HEK293 (cell line): Measurements from ENCODE around the gene PRPF6.

Experiments
- GLI4 ChIP-seq: fragments of 450-650 bp; formaldehyde crosslinking; IDR thresholded peaks from 2 replicates; pipeline ENCODE4 v1.5.1; 2016; ENCODE audit warnings: missing biosample characterization, missing genetic modification characterization
- HOXC10 ChIP-seq: sonication (generic); formaldehyde crosslinking; IDR thresholded peaks from 2 replicates; pipeline ENCODE4 v1.8.1; 2023; ENCODE audit warnings: mild to moderate bottlenecking, missing genetic modification reagents
- KLF1 ChIP-seq: fragments of 450-650 bp; formaldehyde crosslinking; IDR thresholded peaks from 2 replicates; pipeline ENCODE4 v1.5.1; 2016; ENCODE audit warnings: missing biosample characterization, missing genetic modification characterization
- MEIS1 ChIP-seq: sonication (generic); formaldehyde crosslinking; IDR thresholded peaks from 2 replicates; pipeline ENCODE4 v1.8.1; 2022; ENCODE audit warnings: missing genetic modification reagents, mild to moderate bottlenecking, borderline replicate concordance
- TSHZ1 ChIP-seq: fragments of 450-650 bp; formaldehyde crosslinking; IDR thresholded peaks from 2 replicates; pipeline ENCODE4 v1.5.1; 2016; ENCODE audit warnings: missing biosample characterization, missing genetic modification characterization, borderline replicate concordance
- ZBTB6 ChIP-seq: fragments of 450-650 bp; formaldehyde crosslinking; IDR thresholded peaks from 2 replicates; pipeline ENCODE4 v1.5.1; 2017; ENCODE audit warnings: missing biosample characterization, missing genetic modification characterization
- ZBTB7A ChIP-seq: fragments of 450-650 bp; formaldehyde crosslinking; IDR thresholded peaks from 2 replicates; pipeline ENCODE4 v1.5.1; 2016; ENCODE audit warnings: low read depth, missing biosample characterization, missing genetic modification characterization
- ZEB2 ChIP-seq: fragments of 450-650 bp; formaldehyde crosslinking; IDR thresholded peaks from 2 replicates; pipeline ENCODE4 v1.5.1; 2016; ENCODE audit warnings: missing biosample characterization, missing genetic modification characterization
- ZFP69B ChIP-seq: fragments of 450-650 bp; formaldehyde crosslinking; IDR thresholded peaks from 2 replicates; pipeline ENCODE4 v1.5.1; 2016; ENCODE audit warnings: missing biosample characterization, missing genetic modification characterization
- ZNF140 ChIP-seq: fragments of 450-650 bp; formaldehyde crosslinking; IDR thresholded peaks from 2 replicates; pipeline ENCODE4 v1.5.1; 2016; ENCODE audit warnings: missing biosample characterization, missing genetic modification characterization
- ZNF24 ChIP-seq: fragments of 450-650 bp; formaldehyde crosslinking; IDR thresholded peaks from 2 replicates; pipeline ENCODE4 v1.5.1; 2016; ENCODE audit warnings: missing biosample characterization, missing genetic modification characterization
- ZNF274 ChIP-seq, 2 experiments: fragments of 200-500 bp in 1 of 2; fragments of 450-650 bp in 1 of 2; sonication (Bioruptor generic) in 1 of 2; formaldehyde crosslinking in 1 of 2; IDR thresholded peaks; 2 replicates each; pipeline versions ENCODE4 v1.5.1 to v1.6.1; 2014 to 2016; ENCODE audit warnings: borderline replicate concordance in 1 of 2, inconsistent platforms in 1 of 2, low read length in 1 of 2, missing biosample characterization in 1 of 2, missing genetic modification characterization in 1 of 2
- ZNF423 ChIP-seq: fragments of 450-650 bp; formaldehyde crosslinking; IDR thresholded peaks from 2 replicates; pipeline ENCODE4 v1.5.1; 2016; ENCODE audit warnings: missing biosample characterization, missing genetic modification characterization
- ZNF513 ChIP-seq: fragments of 450-650 bp; IDR thresholded peaks from 2 replicates; pipeline ENCODE4 v1.5.1; 2018; ENCODE audit warnings: missing biosample characterization, missing genetic modification characterization
- ZNF518A ChIP-seq: fragments of 450-650 bp; formaldehyde crosslinking; conservative IDR thresholded peaks from 2 replicates; pipeline ENCODE4 v1.5.1; 2016; ENCODE audit warnings: low read depth, missing biosample characterization, missing genetic modification characterization
- ZNF521 ChIP-seq: fragments of 450-650 bp; formaldehyde crosslinking; IDR thresholded peaks from 2 replicates; pipeline ENCODE4 v1.5.1; 2017; ENCODE audit warnings: missing biosample characterization, mild to moderate bottlenecking, missing genetic modification characterization
- ZNF558 ChIP-seq: fragments of 450-650 bp; formaldehyde crosslinking; IDR thresholded peaks from 2 replicates; pipeline ENCODE4 v1.5.1; 2016; ENCODE audit warnings: missing biosample characterization, missing genetic modification characterization
- ZNF621 ChIP-seq: fragments of 450-650 bp; formaldehyde crosslinking; IDR thresholded peaks from 2 replicates; pipeline ENCODE4 v1.5.1; 2017; ENCODE audit warnings: missing biosample characterization, missing genetic modification characterization
- ZNF664 ChIP-seq: fragments of 450-650 bp; formaldehyde crosslinking; IDR thresholded peaks from 2 replicates; pipeline ENCODE4 v1.5.1; 2016; ENCODE audit warnings: missing biosample characterization, missing genetic modification characterization
- ZNF837 ChIP-seq: fragments of 450-650 bp; formaldehyde crosslinking; IDR thresholded peaks from 2 replicates; pipeline ENCODE4 v1.5.1; 2016; ENCODE audit warnings: missing biosample characterization, missing genetic modification characterization
- ZNF843 ChIP-seq: fragments of 450-650 bp; formaldehyde crosslinking; IDR thresholded peaks from 2 replicates; pipeline ENCODE4 v1.5.1; 2016; ENCODE audit warnings: missing biosample characterization, missing genetic modification characterization
- ZSCAN16 ChIP-seq: fragments of 450-650 bp; formaldehyde crosslinking; IDR thresholded peaks from 2 replicates; pipeline ENCODE4 v1.5.1; 2016; ENCODE audit warnings: missing biosample characterization, missing genetic modification characterization
- ZXDB ChIP-seq: fragments of 450-650 bp; formaldehyde crosslinking; IDR thresholded peaks from 2 replicates; pipeline ENCODE4 v1.5.1; 2016; ENCODE audit warnings: missing biosample characterization, missing genetic modification characterization
- TF ChIP-seq, protein P1 (sequence below): fragments of 450-650 bp; formaldehyde crosslinking; IDR thresholded peaks from 2 replicates; pipeline ENCODE4 v1.5.1; 2016; ENCODE audit warnings: missing biosample characterization, missing genetic modification characterization
- TF ChIP-seq, protein P2 (sequence below): fragments of 450-650 bp; formaldehyde crosslinking; IDR thresholded peaks from 2 replicates; pipeline ENCODE4 v1.5.1; 2016; ENCODE audit warnings: missing biosample characterization, missing genetic modification characterization, borderline replicate concordance

PRPF6 gene

GRCh38 chr20:64079273-64080012, 98.5 kb downstream of the PRPF6 start, which contains the start of gene RGS19 (continued):
- peak; percentile 42; the same call in 1 of the 2 replicates for TF ChIP-seq ZBTB6 (tag by site-specific recombination)
- no peak for TF ChIP-seq ZNF518A (tag by site-specific recombination)
- TF ChIP-seq ZNF423 (tag by site-specific recombination): no peak
- TF ChIP-seq ZNF621 (tag by site-specific recombination): no peak
- TF ChIP-seq GLI4 (tag by site-specific recombination): no peak
- no peak for TF ChIP-seq ZNF837 (tag by site-specific recombination)
- no peak for TF ChIP-seq ZNF140 (tag by site-specific recombination)
- TF ChIP-seq ZNF843: peak; percentile 39; the same call in 1 of the 2 replicates
- TF ChIP-seq ZFP69B (tag by site-specific recombination): peak; percentile 89
- TF ChIP-seq TSHZ1 (tag by site-specific recombination): no peak
- TF ChIP-seq, protein P1, sequence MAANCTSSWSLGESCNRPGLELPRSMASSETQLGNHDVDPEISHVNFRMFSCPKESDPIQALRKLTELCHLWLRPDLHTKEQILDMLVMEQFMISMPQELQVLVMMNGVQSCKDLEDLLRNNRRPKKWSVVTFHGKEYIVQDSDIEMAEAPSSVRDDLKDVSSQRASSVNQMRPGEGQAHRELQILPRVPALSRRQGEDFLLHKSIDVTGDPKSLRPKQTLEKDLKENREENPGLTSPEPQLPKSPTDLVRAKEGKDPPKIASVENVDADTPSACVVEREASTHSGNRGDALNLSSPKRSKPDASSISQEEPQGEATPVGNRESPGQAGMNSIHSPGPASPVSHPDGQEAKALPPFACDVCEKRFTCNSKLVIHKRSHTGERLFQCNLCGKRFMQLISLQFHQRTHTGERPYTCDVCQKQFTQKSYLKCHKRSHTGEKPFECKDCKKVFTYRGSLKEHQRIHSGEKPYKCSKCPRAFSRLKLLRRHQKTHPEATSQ (tag by site-specific recombination): 0 out of 2 replicates have a peak, but pooled peaks have one; percentile 47
- no peak for TF ChIP-seq ZNF24
- peak; percentile 52; the same call in 1 of the 2 replicates for TF ChIP-seq ZEB2
- TF ChIP-seq, protein P2, sequence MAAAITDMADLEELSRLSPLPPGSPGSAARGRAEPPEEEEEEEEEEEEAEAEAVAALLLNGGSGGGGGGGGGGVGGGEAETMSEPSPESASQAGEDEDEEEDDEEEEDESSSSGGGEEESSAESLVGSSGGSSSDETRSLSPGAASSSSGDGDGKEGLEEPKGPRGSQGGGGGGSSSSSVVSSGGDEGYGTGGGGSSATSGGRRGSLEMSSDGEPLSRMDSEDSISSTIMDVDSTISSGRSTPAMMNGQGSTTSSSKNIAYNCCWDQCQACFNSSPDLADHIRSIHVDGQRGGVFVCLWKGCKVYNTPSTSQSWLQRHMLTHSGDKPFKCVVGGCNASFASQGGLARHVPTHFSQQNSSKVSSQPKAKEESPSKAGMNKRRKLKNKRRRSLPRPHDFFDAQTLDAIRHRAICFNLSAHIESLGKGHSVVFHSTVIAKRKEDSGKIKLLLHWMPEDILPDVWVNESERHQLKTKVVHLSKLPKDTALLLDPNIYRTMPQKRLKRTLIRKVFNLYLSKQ (tag by site-specific recombination): no peak
- TF ChIP-seq HOXC10 (CRISPR knock-in tag): no peak
- TF ChIP-seq ZXDB (tag by site-specific recombination): no peak
- no peak for TF ChIP-seq ZNF664 (tag by site-specific recombination)
- TF ChIP-seq ZNF274 (IDR thresholded peaks at IDR 0.05; ENCODE audit: low read length): no peak
- no peak for TF ChIP-seq ZNF274 (tag by site-specific recombination; IDR thresholded peaks at IDR 0.05; ENCODE audit: borderline replicate concordance)
- TF ChIP-seq ZNF558 (tag by site-specific recombination): no peak
- TF ChIP-seq KLF1: peak; percentile 92
- 0 out of 2 replicates have a peak, but pooled peaks have one; percentile 14 for TF ChIP-seq ZBTB7A (tag by site-specific recombination)
- TF ChIP-seq ZNF521 (tag by site-specific recombination): no peak
- no peak for TF ChIP-seq MEIS1 (CRISPR knock-in tag)
- TF ChIP-seq ZSCAN16 (tag by site-specific recombination): no peak
- no peak for TF ChIP-seq ZNF513 (tag by site-specific recombination)
